Sigmoid colon (tissue), 3 donors: ENCODE data around the gene EMB.

Experiments
- POLR2A ChIP-seq, 2 donors: fragments of 450-650 bp; IDR thresholded peaks; one replicate each; pipeline ENCODE4 v1.6.1; 2016; ENCODE audit warnings: antibody characterized with exemption in 2 of 2, mild to moderate bottlenecking in 2 of 2, moderate library complexity in 2 of 2
- TF ChIP-seq, protein P1 (sequence below), 4 experiments: fragments of 450-650 bp in 3 of 4; fragments of 200-600 bp in 1 of 4; IDR thresholded peaks; one replicate each; pipeline ENCODE4 v1.5.1; 2016 to 2019; ENCODE audit warnings: antibody characterized with exemption in 4 of 4, mild to moderate bottlenecking in 3 of 4, moderate library complexity in 2 of 4

DNA sequence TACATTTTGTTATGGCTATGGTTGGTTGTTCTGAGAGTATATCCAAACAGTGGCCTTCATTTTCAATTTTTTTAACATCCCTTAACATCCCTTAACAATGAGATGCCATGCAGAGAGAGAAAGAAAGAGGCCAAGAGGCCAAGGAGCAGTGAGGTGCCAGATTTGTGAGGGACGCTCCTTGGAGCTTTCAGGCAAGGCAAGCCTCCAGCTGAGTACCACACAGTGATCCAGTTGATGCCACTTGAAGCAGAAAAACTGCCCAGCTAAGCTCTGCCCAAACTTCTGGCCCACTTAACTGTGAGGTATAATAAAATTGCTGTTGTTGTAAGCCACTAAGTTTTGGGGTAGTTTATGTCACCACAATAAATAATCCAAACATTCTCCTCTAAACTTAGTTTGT, 22.6 kb upstream of the EMB start:
- TF ChIP-seq, protein P1, sequence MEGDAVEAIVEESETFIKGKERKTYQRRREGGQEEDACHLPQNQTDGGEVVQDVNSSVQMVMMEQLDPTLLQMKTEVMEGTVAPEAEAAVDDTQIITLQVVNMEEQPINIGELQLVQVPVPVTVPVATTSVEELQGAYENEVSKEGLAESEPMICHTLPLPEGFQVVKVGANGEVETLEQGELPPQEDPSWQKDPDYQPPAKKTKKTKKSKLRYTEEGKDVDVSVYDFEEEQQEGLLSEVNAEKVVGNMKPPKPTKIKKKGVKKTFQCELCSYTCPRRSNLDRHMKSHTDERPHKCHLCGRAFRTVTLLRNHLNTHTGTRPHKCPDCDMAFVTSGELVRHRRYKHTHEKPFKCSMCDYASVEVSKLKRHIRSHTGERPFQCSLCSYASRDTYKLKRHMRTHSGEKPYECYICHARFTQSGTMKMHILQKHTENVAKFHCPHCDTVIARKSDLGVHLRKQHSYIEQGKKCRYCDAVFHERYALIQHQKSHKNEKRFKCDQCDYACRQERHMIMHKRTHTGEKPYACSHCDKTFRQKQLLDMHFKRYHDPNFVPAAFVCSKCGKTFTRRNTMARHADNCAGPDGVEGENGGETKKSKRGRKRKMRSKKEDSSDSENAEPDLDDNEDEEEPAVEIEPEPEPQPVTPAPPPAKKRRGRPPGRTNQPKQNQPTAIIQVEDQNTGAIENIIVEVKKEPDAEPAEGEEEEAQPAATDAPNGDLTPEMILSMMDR (IDR thresholded peaks at IDR 0.05) = no peak
- no peak for TF ChIP-seq POLR2A (IDR thresholded peaks at IDR 0.05)
